Measurements from ENCODE around the gene FBXO38. TPM values are rescaled to one million over a fixed set of nuclear protein-coding genes. Genes with fewer than 3 reads are reported as not detected.

FBXO38 gene
- polyA plus RNA-seq, 3 donors: 6.8 to 22.1 (median 14.8) TPM

DNA sequence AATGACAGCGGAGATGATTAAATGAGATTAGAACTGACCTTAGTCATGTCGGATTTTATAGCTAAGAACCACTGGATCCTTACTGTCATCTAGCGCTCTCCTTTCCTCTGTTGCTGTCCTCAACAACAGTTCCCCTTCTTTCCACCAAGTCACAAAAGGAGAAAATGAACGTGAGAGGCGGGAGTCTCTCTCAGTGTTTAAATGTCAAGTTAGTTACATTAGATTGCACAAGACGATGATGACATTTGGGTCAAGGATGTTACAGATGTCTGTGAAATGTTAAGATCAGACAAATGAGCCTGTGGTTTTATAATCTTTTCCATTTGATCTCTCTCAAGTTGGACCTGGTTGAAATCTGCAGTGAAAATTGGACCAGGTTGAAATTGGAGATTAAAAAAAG, 53.5 kb downstream of the FBXO38 start:
- Histone ChIP-seq H3K27me3 (ENCODE audit: control insufficient read depth in 2 of 2, insufficient read depth in 2 of 2, low read length in 2 of 2) (no peaks in the 10 kb centered on the region), H3K79me2 (ENCODE audit: insufficient read depth, low read length) (no peaks in the 10 kb centered on the region), H3K9ac (ENCODE audit: insufficient read depth, low read length, poor library complexity, severe bottlenecking) (no peak overlapping the region), H4K20me1 (ENCODE audit: insufficient read depth, low read length) (no peaks in the 10 kb centered on the region), H3K4me3 (replicated peaks in 1 of 3; ENCODE audit: low read depth in 2 of 3, low read length in 3 of 3) (no peak overlapping the region), H3K4me2 (replicated peaks; ENCODE audit: extremely low read depth, low read length, poor library complexity, severe bottlenecking) (no peak overlapping the region), H3K27ac (ENCODE audit: low read depth in 1 of 2, low read length in 2 of 2) (peak overlapping the region in 1 of 2 donors; percentile 5), H3K9me3 (replicated peaks in 1 of 2; ENCODE audit: control insufficient read depth in 1 of 2, insufficient read depth in 1 of 2, low read length in 2 of 2) (no peaks in the 10 kb centered on the region), H3K4me1 (ENCODE audit: control insufficient read depth in 1 of 2, insufficient read depth in 2 of 2, low read length in 2 of 2) (no peaks in the 10 kb centered on the region), H3K36me3 (replicated peaks in 1 of 2; ENCODE audit: control insufficient read depth in 1 of 2, insufficient read depth in 2 of 2, low read length in 2 of 2) (peaks cover 94 to 99% of the 10 kb centered on the region in 2 donors), H2AFZ (ENCODE audit: insufficient read depth, low read depth, low read length, poor library complexity, severe bottlenecking) (no peak overlapping the region)
- H3K27me3 Mint-ChIP-seq (ENCODE audit: low read depth in 3 of 3): no peaks in the 10 kb centered on the region
- no peaks in the 10 kb centered on the region for H3K9me3 Mint-ChIP-seq
- no peak for DNase-seq
- H3K4me3 Mint-ChIP-seq: no peak overlapping the region
- TF ChIP-seq, protein P1, sequence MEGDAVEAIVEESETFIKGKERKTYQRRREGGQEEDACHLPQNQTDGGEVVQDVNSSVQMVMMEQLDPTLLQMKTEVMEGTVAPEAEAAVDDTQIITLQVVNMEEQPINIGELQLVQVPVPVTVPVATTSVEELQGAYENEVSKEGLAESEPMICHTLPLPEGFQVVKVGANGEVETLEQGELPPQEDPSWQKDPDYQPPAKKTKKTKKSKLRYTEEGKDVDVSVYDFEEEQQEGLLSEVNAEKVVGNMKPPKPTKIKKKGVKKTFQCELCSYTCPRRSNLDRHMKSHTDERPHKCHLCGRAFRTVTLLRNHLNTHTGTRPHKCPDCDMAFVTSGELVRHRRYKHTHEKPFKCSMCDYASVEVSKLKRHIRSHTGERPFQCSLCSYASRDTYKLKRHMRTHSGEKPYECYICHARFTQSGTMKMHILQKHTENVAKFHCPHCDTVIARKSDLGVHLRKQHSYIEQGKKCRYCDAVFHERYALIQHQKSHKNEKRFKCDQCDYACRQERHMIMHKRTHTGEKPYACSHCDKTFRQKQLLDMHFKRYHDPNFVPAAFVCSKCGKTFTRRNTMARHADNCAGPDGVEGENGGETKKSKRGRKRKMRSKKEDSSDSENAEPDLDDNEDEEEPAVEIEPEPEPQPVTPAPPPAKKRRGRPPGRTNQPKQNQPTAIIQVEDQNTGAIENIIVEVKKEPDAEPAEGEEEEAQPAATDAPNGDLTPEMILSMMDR (IDR thresholded peaks at IDR 0.05): no peak
- H3K36me3 Mint-ChIP-seq: peaks cover 76 to 89% of the 10 kb centered on the region in 2 donors
- peaks cover 2% of the 10 kb centered on the region for H3K4me1 Mint-ChIP-seq
- 80% methylated on average over 1 of the region's 6 CpGs for WGBS (ENCODE audit: insufficient coverage)
- H3K27ac Mint-ChIP-seq: no peak overlapping the region
- intact Hi-C loops (cut with micrococcal nuclease): no loop called here

DNA sequence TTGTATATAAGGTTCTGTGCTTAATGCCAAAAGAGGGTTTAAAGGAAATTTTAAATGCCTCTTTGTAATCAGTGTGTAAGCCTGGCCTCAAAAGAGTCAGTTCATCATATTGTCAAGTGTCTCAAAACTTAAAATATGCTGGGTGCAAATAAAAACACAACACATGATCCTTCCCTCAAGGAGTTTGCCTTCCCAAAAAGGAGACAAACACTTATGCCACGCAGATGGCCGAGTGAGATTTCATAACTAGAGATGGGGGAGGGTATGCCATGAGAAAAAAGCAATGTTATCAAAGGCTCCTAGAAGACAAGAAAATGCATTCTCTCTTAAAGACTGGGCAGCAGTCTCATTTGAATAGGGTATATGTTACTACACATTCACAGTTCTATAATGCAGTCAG, 55.2 kb downstream of the FBXO38 start:
- DNase-seq: no peak
- H3K4me3 ChIP-seq (replicated peaks in 1 of 3; ENCODE audit: low read depth in 2 of 3, low read length in 3 of 3): no peak overlapping the region
- no peaks in the 10 kb centered on the region for H3K27me3 ChIP-seq (ENCODE audit: control insufficient read depth in 2 of 2, insufficient read depth in 2 of 2, low read length in 2 of 2)
- H3K4me2 ChIP-seq (replicated peaks; ENCODE audit: extremely low read depth, low read length, poor library complexity, severe bottlenecking): no peak overlapping the region
- WGBS (ENCODE audit: insufficient coverage): no CpG with 5 or more reads among the region's 2 CpGs
- Mint-ChIP-seq H3K27ac (peak overlapping the region in 1 of 7 donors; percentile 42), H3K27me3 (ENCODE audit: low read depth in 3 of 3) (no peaks in the 10 kb centered on the region), H3K36me3 (peaks cover 68 to 87% of the 10 kb centered on the region in 2 donors), H3K4me3 (no peak overlapping the region), H3K4me1 (peaks cover 2% of the 10 kb centered on the region), H3K9me3 (no peaks in the 10 kb centered on the region)
- no peaks in the 10 kb centered on the region for H3K79me2 ChIP-seq (ENCODE audit: insufficient read depth, low read length)
- no peaks in the 10 kb centered on the region for H3K9me3 ChIP-seq (replicated peaks in 1 of 2; ENCODE audit: control insufficient read depth in 1 of 2, insufficient read depth in 1 of 2, low read length in 2 of 2)
- no peaks in the 10 kb centered on the region for H3K4me1 ChIP-seq (ENCODE audit: control insufficient read depth in 1 of 2, insufficient read depth in 2 of 2, low read length in 2 of 2)
- intact Hi-C loops (cut with micrococcal nuclease): no loop called here
- H3K36me3 ChIP-seq (replicated peaks in 1 of 2; ENCODE audit: control insufficient read depth in 1 of 2, insufficient read depth in 2 of 2, low read length in 2 of 2): peaks cover 92 to 99% of the 10 kb centered on the region in 2 donors
- H4K20me1 ChIP-seq (ENCODE audit: insufficient read depth, low read length): no peaks in the 10 kb centered on the region
- TF ChIP-seq, protein P1 (IDR thresholded peaks at IDR 0.05): no peak
- H3K9ac ChIP-seq (ENCODE audit: insufficient read depth, low read length, poor library complexity, severe bottlenecking): no peak overlapping the region
- H3K27ac ChIP-seq (ENCODE audit: low read depth in 1 of 2, low read length in 2 of 2): no peak overlapping the region
- no peak overlapping the region for H2AFZ ChIP-seq (ENCODE audit: insufficient read depth, low read depth, low read length, poor library complexity, severe bottlenecking)

Data from CD14-positive monocyte (primary cell).